ENCODE results near the gene KCNK17. TPM values are rescaled to one million over a fixed set of nuclear protein-coding genes. Genes with fewer than 3 reads are reported as not detected.

The KCNK17 gene
- total and polyA plus RNA-seq, 2 donors (not counting 3 experiments of a cell fraction or from before 2014, with no cell fraction given): not detected

DNA sequence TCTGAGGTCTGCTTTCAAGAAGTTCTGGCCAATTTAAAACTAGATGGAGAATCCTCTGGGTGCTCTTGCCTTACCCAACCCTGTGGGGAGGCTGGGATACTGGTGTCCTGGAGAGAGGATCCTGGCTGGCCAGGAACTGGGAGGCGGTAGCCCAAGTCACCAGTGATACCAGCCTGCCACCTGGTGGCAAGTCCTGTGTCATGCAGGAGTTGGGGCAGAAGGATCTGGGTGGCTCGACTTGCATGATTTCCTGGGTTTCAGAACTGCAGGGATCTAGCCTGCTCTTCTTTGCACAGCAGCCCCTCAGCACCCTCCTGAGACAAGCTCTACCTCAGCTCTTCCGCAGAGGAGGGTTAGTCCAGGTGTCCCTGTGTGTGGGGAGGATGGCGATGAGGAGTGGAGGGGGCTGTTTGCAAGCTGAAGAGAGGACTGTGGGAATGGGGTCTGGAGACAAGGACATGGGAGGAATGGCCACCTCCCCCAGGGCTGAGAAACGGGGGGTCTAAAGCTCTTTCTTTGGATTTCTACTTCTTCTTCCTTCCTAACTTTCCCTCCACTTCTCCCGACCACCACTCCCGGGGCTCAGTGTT is 4.2 kb downstream of the KCNK17 start:
- H2AFZ ChIP-seq (ENCODE audit: low read depth, low read length): no peak overlapping the region
- CTCF ChIA-PET: interaction anchor here (0.7 to 14.2 kb wide), 5 partner anchors 11 to 1677 kb away, joined by 3 to 223 read pairs (median 6); no protein-coding TSS in a partner anchor
- no peak overlapping the region for H3K4me3 ChIP-seq (replicated peaks in 1 of 3; ENCODE audit: insufficient read depth in 1 of 3, low read depth in 1 of 3, low read length in 3 of 3)
- no peaks in the 10 kb centered on the region for H3K36me3 ChIP-seq (ENCODE audit: control insufficient read depth in 2 of 2, extremely low read depth in 1 of 2, insufficient read depth in 2 of 2, low read length in 2 of 2)
- no peaks in the 10 kb centered on the region for H3K4me1 ChIP-seq (ENCODE audit: control insufficient read depth, extremely low read depth, insufficient read depth, low read length)
- BruUV-seq (replicated peaks): no TSS peak
- TF ChIP-seq, protein P1, sequence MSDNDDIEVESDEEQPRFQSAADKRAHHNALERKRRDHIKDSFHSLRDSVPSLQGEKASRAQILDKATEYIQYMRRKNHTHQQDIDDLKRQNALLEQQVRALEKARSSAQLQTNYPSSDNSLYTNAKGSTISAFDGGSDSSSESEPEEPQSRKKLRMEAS (IDR thresholded peaks at IDR 0.05; ENCODE audit: insufficient read depth, insufficient read length): no peak
- TF ChIP-seq, protein P2, sequence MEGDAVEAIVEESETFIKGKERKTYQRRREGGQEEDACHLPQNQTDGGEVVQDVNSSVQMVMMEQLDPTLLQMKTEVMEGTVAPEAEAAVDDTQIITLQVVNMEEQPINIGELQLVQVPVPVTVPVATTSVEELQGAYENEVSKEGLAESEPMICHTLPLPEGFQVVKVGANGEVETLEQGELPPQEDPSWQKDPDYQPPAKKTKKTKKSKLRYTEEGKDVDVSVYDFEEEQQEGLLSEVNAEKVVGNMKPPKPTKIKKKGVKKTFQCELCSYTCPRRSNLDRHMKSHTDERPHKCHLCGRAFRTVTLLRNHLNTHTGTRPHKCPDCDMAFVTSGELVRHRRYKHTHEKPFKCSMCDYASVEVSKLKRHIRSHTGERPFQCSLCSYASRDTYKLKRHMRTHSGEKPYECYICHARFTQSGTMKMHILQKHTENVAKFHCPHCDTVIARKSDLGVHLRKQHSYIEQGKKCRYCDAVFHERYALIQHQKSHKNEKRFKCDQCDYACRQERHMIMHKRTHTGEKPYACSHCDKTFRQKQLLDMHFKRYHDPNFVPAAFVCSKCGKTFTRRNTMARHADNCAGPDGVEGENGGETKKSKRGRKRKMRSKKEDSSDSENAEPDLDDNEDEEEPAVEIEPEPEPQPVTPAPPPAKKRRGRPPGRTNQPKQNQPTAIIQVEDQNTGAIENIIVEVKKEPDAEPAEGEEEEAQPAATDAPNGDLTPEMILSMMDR (IDR thresholded peaks at IDR 0.05; ENCODE audit: extremely low read depth in 1 of 2, insufficient read depth in 1 of 2, low read depth in 1 of 2, low read length in 2 of 2): peak; percentile 80 to 90
- H3K27ac ChIP-seq (ENCODE audit: insufficient read depth, low read depth, low read length): no peak overlapping the region
- H3K9ac ChIP-seq (replicated peaks; ENCODE audit: extremely low read depth, insufficient read depth, low read length): no peak overlapping the region
- dilution Hi-C loops (cut with MboI; ENCODE audit: extremely low pct_ligation_motif_present, low sequenced_read_pairs): no loop called here
- no peak overlapping the region for H3K4me2 ChIP-seq (ENCODE audit: insufficient read depth, low read length)
- no peaks in the 10 kb centered on the region for H3K9me1 ChIP-seq (replicated peaks; ENCODE audit: control insufficient read depth, extremely low read depth, insufficient read depth, low read length)
- peak; percentile 55 for DNase-seq (ENCODE audit: low read depth, low spot score)
- POLR2A ChIA-PET: no interaction called here
- intact Hi-C loops (cut with micrococcal nuclease): loop anchor here (1.0 kb wide), 3 partner anchors 144 to 438 kb away; no protein-coding TSS in a partner anchor
- H3K9me3 ChIP-seq (replicated peaks; ENCODE audit: control insufficient read depth, insufficient read depth, low read length): no peaks in the 10 kb centered on the region
- H3K79me2 ChIP-seq (ENCODE audit: control insufficient read depth, insufficient read depth, low read length): no peaks in the 10 kb centered on the region
- H4K20me1 ChIP-seq (replicated peaks; ENCODE audit: control insufficient read depth, extremely low read depth, insufficient read depth, low read length): no peaks in the 10 kb centered on the region
- peaks cover 19 to 24% of the 10 kb centered on the region in 2 experiments for H3K27me3 ChIP-seq (ENCODE audit: control insufficient read depth in 2 of 2, insufficient read depth in 2 of 2, low read length in 2 of 2)
- peak; percentile 71 for FAIRE-seq

DNA sequence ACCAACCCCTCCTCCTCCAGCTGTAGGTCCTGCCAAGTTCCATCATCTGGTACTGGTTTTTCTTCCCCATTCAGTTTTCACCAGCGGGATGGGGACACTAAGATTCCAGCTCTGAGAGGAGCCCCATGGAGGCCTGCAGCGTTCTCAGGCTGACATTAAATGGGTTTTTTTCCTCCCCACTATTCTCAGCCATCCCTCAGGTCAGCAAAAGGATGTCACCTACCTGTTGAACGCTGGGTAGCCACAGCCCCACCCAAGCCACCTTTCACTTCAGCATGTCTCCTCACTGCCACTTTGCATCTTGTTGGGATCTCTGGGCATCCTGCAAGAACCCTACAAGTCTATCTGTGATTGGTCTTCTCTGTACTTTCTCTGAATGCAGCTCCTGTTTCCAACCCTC is 6.8 kb downstream of the KCNK17 start:
- TF ChIP-seq JUN (IDR thresholded peaks at IDR 0.05; ENCODE audit: borderline replicate concordance, insufficient read depth, insufficient read length, low read depth) (no peak), GATA2 (IDR thresholded peaks at IDR 0.05; ENCODE audit: insufficient read depth, insufficient read length, low read depth, low read length) (no peak), POLR2A (IDR thresholded peaks at IDR 0.05; ENCODE audit: low read depth, low read length) (no peak), EZH2 (IDR thresholded peaks at IDR 0.05; ENCODE audit: borderline replicate concordance, low read depth, low read length, severe bottlenecking) (no peak), FOS (IDR thresholded peaks at IDR 0.05; ENCODE audit: borderline replicate concordance, insufficient read depth, low read length) (no peak), POLR2AphosphoS5 (IDR thresholded peaks at IDR 0.05; ENCODE audit: insufficient read depth, low read depth, low read length) (no peak), MYC (IDR thresholded peaks at IDR 0.05; ENCODE audit: low read depth, low read length) (no peak)
- TF ChIP-seq, protein P1 (IDR thresholded peaks at IDR 0.05; ENCODE audit: insufficient read depth, insufficient read length): no peak
- TF ChIP-seq, protein P2 (IDR thresholded peaks at IDR 0.05; ENCODE audit: extremely low read depth in 1 of 2, insufficient read depth in 1 of 2, low read depth in 1 of 2, low read length in 2 of 2): no peak
- Histone ChIP-seq H3K9me1 (replicated peaks; ENCODE audit: control insufficient read depth, extremely low read depth, insufficient read depth, low read length) (no peaks in the 10 kb centered on the region), H3K36me3 (ENCODE audit: control insufficient read depth in 2 of 2, extremely low read depth in 1 of 2, insufficient read depth in 2 of 2, low read length in 2 of 2) (no peaks in the 10 kb centered on the region), H2AFZ (ENCODE audit: low read depth, low read length) (no peak overlapping the region), H3K9ac (replicated peaks; ENCODE audit: extremely low read depth, insufficient read depth, low read length) (no peak overlapping the region), H3K27ac (ENCODE audit: insufficient read depth, low read depth, low read length) (no peak overlapping the region), H3K4me3 (replicated peaks in 1 of 3; ENCODE audit: insufficient read depth in 1 of 3, low read depth in 1 of 3, low read length in 3 of 3) (no peak overlapping the region), H3K27me3 (ENCODE audit: control insufficient read depth in 2 of 2, insufficient read depth in 2 of 2, low read length in 2 of 2) (peaks cover under 1 to 4% of the 10 kb centered on the region in 2 experiments), H3K4me1 (ENCODE audit: control insufficient read depth, extremely low read depth, insufficient read depth, low read length) (no peaks in the 10 kb centered on the region), H3K4me2 (ENCODE audit: insufficient read depth, low read length) (no peak overlapping the region), H3K79me2 (ENCODE audit: control insufficient read depth, insufficient read depth, low read length) (no peaks in the 10 kb centered on the region), H3K9me3 (replicated peaks; ENCODE audit: control insufficient read depth, insufficient read depth, low read length) (no peaks in the 10 kb centered on the region), H4K20me1 (replicated peaks; ENCODE audit: control insufficient read depth, extremely low read depth, insufficient read depth, low read length) (no peaks in the 10 kb centered on the region)
- dilution Hi-C loops (cut with MboI; ENCODE audit: extremely low pct_ligation_motif_present, low sequenced_read_pairs) (no loop called here), intact Hi-C loops (cut with micrococcal nuclease) (no loop called here)
- POLR2A ChIA-PET: no interaction called here
- FAIRE-seq: no peak
- no TSS peak for BruUV-seq (replicated peaks)
- no peak for DNase-seq (ENCODE audit: low read depth, low spot score)
- CTCF ChIA-PET: interaction anchor here (0.9 to 14.2 kb wide), 5 partner anchors 139 to 436 kb away, joined by 3 to 223 read pairs (median 4); no protein-coding TSS in a partner anchor
